Effector CD4-positive, alpha-beta T cell (primary cell): ENCODE measurements around the gene UCKL1.
"Not testable (repeated sequence)": the region's sequence is repeated elsewhere in the genome, so short reads cannot be mapped to it uniquely, and the experiment has no call there.

ENCODE experiments used
- DNase-seq: peaks from one replicate; pipeline ENCODE4 v3.0.0-alpha.2; 2020

UCKL1 gene

DNA sequence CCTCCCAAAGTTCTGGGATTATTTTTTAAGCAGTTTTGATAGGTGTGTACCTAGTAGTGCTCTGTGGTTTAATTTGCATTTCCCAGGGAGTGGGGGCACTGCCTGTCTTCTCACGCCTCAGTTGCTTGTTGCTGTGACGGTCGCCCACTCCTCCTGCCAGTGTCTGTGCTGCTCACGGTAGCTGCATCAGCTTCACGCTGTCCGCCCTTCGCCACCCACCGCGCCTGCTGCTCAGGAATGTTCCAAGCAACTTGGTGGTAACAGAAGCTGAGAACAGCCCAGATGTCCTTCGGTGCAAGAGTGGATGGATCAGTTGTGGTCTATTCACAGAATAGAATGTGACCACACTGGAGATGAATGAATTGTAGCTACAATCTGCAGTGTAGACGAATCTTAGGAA, 38.4 kb downstream of the UCKL1 start:
- no peak for DNase-seq

DNA sequence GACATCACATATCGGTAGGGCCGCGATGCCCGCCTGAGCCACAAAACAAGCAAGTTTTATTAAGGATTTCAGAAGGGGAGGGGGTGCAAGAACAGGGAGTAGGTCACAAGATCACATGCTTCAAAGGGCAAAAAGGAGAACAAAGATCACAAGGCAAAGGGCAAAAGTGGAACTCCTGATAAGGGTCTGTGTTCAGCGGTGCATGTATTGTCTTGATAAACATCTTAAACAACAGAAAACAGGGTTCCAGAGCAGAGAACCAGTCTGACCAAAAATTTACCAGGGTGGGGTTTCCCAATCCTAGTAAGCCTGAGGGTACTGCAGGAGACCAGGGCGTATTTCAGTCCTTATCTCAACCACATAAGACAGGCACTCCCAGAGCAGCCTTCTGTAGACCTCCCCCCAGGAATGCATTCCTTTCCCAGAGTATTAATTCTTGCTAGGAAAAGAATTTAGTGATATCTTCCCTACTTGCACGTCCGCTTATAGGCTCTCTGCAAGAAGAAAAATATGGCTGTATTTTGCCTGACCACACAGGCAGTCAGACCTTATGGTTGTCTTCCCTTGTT, 39.8 kb downstream of the UCKL1 start:
- not testable (repeated sequence) for DNase-seq

- no peak for DNase-seq
Observed at GRCh38 chr20:63915471-63915870, 40.7 kb downstream of the UCKL1 start.

DNA sequence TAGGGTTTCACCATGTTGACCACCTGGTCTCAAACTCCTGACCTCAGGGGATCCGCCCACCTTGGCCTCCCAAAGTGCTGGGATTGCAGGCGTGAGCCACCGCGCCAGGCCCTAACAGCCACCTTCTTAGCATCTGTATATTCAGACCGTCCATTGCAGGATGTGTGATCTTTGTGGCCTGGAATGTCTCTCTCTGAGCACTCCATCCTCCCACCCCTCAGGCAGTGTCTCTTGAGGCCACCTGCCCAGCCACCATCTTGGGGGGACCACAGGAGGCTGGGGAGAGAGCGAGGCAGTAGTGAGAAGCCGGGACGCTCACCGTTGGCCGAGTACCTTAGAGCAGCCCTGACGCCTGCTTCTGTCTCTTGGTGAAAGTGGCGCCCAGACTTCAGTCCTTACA, 42.4 kb downstream of the UCKL1 start:
- DNase-seq, result no peak

DNA sequence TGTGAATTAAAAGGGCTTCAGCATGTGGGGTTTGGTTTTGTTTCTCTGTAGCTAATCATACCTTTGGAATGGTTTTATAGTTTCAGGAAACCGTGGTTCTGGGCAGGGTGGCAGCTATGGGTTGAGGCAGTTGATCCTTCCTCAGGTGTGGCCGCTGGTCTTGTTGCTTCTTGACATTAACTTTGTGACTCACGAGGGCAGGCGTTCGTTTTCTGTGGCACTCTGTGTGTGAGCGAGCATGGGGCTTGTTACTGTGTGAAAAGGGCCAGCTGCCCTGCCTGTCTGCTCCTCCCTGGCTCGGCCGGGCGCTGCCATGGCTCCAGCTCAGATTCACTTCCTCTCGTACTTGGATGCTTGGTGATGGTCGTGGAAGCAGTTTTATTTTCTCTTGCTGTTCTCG, 45.0 kb downstream of the UCKL1 start:
- no peak for DNase-seq

DNA sequence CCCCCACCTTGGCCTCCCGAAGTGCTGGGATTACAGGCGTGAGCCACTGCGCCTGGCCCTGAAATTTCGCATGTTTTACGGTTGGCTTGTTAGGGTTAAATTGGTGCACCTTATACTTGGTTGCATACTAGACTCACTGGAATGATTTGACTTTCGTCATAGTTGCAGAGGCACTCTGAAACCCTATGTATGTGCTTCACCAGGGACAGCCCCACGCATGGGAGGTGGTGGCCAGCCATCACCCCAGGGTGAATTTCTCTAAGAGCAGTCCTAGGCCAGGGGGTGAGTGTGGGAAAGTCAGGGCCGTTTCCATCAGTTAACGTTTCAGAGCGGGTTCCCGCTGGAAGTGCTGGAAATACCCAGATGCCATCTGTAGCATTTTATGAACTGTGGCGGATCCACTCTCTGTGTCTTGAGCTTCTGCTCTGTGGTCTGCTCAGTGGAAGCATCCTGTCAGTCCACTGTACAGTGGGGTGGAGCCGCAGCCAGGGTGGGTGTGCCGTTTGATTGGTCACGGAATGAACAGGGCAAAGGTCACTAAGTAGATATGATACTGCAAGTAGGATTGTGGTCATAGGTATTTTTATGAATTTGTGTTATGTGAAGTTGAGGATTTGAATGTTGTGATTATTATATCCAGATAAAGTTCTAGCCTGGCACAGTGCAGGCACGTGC, 48.1 kb downstream of the UCKL1 start:
- no peak for DNase-seq

DNA sequence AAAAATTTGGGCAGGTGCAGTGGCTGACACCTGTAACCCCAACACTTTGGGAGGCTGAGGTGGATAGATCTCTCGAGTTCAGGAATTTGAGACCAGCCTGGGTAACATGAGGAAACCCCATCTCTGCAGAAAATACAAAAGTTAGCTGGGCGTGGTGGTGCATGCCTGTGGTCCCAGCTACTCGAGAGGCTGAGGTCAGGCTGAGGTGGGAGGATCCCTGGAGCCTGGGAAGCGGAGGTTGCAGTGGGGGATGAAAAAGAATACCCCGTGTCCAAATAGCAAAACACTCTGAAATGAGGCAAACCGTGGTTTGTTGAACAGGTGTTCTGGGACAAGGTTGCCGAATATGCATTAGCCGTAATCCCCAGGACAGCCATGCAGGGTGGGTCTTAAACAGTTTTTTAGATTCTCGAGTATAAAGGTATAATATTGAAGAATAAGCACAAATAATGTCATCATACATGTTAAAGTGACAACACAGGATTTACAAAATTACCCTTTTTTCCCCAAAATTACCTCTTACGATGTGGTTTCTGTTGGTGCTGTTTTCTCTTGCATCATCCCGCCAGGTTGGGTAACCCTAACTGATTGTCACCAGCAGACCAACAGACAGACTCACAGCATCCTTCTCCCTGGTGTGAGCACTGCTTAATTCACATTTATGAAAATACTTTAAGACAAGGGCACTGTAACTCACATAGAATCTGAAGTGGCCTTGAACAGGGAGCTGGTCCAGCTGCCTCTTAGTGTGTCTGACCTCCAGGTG, 52.2 kb downstream of the UCKL1 start:
- DNase-seq, result no peak

DNA sequence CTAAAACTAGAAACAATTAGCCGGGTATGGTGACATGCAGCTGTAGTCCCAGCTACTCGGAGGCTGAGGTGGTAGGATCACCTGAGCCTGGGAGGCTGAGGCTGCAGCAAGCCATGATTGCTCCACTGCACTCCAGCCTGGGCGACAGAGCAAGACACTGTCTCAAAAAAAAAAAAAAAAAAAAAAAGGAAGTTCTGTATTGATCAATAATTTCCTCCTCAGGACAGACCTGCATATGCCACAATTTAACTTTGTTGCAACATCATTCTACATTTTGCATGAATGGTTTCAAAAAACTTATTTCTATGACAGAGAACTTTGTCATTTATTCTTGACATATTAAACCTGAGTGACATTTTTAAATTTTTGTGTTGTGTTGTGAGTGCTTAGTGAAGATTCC, 55.8 kb downstream of the UCKL1 start:
- DNase-seq, result no peak

DNA sequence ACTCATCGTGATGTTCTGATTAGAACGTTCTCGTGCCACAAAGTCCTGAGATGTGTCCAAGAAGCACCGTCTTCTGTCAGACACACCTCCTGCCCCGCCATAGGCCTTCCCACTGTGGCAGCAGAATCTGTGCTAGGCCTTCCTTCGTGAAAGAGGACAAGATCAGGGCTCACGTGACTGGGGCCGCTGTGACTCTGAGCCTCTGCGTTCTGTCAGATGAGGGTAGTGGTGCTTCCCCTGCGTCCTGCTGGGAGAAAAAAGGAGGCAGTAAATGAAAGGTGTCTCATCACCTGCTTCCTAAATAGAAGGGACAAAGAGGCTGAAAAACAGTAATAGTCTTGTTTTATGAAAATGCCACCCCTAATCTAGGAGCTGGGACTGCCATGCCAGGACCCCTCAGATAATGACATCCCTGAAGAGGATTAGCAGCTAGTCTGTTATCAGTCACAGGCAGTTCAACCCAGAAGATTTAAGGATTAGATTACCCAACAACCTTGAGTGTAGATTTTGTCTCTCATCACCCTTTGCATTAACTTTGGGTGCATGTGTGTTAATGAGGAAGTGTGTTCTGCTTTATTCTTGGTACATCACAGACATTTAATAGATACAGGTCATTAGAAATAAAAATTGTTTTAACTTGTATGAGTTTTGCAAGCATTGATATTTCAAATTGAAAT, 57.2 kb downstream of the UCKL1 start:
- no peak for DNase-seq

GRCh38 chr20:63897978-63898561, 58.1 kb downstream of the UCKL1 start:
- no peak for DNase-seq

DNA sequence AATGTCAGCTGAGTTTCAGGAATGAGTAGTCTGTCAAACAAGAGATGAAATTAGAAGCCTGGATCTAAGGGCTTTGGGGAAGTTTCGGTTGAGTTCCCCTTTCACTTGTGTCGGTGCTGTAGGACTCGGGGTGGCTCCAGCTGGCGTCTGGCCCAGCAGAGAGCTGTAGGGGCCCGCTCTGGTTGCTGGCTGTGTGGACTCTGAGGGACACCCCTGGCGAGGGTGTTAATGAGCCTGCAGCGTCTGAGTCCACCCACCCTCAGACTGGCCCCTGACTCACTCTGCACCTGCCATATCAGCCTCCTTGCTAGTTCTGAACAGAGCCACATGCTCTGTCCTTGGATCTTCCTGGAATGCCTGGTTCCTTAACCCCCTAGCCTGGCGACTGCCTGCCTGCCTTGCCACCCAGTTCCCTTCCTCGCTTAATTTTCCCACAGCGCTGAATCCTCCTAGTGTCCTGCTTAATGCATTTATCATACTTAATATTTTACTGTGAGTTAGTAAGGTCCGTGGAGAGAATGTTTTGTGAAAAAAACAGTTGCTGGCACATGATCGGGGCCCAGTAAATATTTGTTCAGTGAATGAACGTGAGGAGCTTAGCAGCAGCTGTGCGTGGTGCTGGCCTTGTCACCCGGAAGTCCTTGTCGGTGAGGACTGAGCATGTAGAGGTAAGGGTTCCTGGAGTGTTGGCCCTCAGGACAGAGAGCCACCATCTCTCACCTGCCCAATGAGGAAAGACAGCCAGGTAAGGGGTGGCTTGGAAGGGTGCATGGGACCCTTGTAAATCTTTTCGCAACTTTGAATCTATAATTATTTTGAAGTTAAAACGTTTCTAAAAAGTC, 59.7 kb downstream of the UCKL1 start:
- DNase-seq, result no peak

- DNase-seq, result no peak
Observed at GRCh38 chr20:63895952-63896263, 60.3 kb downstream of the UCKL1 start.

DNA sequence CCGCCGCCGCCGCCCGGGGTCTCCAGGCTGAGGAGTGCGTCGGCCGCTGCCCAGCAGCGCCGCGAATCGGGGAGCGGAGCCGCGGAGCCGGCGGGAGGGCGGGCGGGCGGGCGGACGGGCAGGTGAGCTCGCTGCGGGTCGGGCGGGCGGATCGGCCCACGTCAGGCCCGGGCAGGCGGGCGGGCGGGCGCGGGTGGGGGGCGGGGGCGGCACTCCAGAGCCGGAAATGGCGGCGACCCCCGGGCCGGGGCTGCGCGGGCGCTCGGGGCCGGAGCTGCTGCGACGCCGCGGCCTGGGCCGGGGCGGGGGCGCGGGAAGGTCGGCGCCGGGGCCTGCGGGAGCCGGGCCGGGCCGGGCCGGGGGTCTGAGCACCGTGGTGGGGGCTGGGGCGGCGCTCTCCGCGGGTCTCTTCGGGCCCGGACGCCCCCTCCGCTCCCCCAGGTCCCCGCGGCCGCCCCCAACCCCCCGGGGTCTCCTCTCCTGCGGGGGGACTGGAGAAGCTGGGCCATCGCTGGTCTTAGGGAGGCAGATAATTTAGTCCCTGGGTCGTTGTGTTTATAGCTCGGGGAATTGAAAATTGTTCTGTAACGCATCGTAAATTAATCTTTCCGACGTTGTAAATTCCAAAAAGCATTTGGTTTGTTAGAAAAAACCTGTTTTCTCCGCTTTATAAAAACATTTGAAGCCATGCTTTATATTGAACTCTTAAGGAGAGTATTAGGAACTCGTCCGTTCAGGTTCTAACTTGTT, 60.8 kb downstream of the UCKL1 start:
- DNase-seq, result no peak

GRCh38 chr20:63894358-63895201, 61.6 kb downstream of the UCKL1 start, which contains the start of gene DNAJC5:
TSS of gene DNAJC5 (plus strand) at chr20:63895126. CDS start at chr20:63928346, 33,220 bp downstream.
- DNase-seq, result peak; percentile 96

DNA sequence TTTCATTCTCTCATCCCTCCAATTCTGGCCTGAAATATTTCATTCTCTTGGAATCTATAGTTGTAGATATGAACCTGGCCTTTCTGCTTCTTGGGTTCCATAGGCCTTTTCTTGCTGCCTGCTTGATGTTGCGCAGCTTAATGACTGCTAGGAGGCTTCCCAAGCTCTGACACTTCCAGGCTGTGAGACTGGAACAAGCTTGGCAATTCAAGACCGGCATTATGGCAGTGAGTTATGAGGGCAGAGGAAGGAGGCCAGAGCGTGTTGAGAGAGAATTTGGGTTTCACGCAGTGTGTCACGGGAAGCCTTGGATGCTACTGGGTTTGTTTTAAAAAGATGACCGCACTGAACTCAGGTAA, 62.2 kb downstream of the UCKL1 start:
- DNase-seq, result no peak

DNA sequence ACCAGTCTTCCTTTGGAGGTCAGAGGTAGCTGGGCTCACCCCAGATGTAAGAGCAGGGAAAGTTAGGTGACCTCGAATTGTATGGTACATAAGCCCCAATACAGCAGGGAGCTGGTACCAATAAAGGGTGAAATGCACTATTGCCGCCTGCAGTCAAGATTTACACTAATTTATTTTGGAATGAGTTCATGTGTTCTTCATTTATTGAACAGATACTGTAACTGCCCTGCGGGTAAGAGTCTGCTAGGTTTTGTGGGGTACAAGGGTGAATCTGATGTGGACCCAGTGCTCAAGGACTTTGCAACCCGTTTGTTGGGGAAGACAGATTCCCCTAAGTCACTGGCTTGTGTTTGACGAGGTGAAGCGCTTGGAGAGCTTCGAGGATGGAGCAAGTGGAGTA, 63.8 kb downstream of the UCKL1 start:
- no peak for DNase-seq

DNA sequence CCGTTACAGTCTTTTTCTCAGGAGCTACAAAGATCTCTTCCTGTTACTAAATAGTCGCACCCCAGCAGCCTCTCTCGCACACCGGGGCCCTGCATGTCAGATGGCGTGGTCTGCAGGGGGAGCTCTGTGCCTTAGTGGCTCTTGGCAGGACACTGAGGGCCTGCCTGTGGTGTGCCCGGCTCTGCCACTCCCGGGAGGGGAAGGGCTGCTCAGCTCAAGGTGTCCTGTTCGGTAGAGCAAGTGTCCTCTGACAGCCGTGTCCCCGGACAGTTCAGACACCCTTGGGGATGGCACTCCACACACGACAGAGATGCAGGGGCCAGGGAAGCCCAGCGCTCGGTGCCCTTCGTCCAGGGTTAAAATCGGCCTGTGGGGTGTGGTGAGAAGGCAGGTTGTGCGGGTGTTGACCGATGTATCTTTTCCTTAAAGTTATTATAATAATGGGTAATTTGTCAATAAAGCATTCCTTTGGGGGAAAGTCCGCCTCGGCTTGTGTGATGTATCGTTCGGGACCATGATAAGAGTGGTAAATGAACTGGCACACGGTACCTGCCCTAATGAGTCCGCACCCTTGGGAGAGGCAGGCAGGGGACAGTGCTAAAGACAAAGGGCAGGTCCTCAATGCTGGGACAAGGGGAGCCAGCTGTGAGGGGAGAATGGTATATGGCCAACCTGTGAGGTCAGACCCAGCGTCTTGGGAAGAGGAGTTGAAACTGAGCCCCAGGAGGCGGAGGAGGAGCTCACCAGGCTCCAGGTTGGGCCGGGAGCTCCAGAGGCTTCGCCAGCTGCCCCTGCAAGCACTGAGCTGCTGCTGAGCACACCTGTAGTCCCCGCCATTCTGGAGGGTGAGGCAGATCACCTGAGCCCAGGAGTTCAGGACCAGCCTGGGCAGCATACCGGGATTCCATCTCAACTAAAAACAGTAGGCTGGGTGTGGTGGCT, 64.9 kb downstream of the UCKL1 start:
- DNase-seq, result no peak

DNA sequence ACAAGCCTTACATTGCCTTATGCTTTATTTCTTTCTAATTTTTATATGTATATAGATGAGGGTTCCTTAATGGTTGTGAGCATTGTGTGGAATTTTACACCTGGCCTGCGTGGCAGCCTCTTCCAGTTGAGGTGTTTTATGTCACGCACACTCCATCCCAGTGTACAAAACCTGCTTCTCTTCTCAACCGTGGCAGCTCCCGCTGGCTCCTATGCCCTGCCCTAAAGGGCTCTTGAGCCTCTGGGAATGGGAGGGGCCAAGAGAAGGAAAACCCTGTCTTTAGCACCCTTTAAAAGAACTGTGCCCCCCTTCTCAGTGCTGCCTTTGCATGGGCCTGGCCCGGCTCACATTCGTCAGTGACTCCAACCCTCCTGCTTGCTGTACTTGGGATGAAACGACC, 65.6 kb downstream of the UCKL1 start:
- DNase-seq, result no peak

DNA sequence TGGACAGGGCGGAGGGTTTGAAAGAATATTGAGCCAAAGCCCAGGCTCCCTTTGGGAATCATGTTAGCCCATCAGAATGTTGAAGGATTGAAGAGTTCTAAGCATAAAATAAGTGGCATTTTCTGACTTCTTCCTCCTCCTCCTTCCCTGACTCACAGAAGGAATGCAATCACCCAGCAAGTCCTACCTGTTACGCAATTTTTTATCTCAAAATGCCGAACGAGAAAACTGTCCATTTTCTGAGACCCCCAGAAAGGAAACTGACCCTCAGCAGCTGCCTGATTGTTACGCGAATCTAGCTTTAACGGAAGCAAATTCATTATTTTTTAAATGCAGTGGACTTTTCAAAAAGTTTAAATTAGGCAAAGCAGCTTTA, 66.0 kb downstream of the UCKL1 start:
- no peak for DNase-seq
